Activated CD8-positive, alpha-beta memory T cell treated with anti-CD3 and anti-CD28 coated beads for 4 hours (primary cell): ENCODE data around the gene KIAA1217.
"Not testable (repeated sequence)": the region's sequence is repeated elsewhere in the genome, so short reads cannot be mapped to it uniquely, and the experiment has no call there.

Experiments
- DNase-seq, 2 donors: peaks; one replicate each; pipeline ENCODE4 v3.0.0-alpha.2; 2020; ENCODE audit warnings: low read depth in 2 of 2

Gene KIAA1217

GRCh38 chr10:24339387-24339786 is 130.4 kb downstream of the KIAA1217 start:
- DNase-seq, result no peak

- no peak for DNase-seq
These were observed 131.5 kb downstream of the KIAA1217 start for GRCh38 chr10:24340446-24340845.

DNA sequence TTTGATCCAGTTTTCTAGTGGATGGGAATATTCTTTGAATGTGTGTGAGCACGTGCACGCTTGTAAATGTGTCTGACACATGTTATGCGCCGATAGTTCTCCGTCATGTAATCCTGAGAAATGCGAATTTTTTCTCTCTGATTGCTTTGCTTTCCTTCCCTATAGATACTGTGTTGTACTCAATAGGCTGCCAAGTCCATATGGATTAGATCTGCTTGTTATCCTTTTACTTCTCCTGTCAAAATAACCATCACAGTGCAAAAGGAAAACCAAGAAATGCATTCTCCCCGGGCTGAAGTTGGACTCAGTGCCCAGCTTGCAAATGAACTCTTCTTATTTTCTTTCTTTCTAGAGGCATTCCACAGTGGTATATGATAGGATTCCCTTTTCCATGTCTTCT is 131.9 kb downstream of the KIAA1217 start:
- no peak for DNase-seq

- DNase-seq, result no peak
These were observed 132.4 kb downstream of the KIAA1217 start for GRCh38 chr10:24341371-24341770.

DNA sequence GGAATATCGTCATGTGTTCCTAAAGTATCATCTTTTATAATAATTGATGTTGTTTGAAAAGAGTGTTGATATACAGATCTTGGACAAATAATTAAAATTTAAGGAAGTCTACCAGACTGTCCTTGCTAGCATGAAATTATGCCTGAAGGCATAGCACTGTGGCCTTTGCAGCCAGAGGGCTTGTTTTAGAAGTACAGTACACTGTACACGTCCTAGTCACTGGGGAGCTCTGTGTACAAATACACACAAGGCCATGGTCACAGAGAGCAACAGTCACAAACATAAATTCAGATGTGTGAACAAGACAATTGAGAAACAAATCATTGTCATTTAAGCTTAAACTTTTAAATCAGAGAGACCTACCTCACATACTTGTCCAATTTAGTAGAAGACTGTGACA is 133.0 kb downstream of the KIAA1217 start:
- DNase-seq, result no peak

- no peak for DNase-seq
These were observed 134.7 kb downstream of the KIAA1217 start for GRCh38 chr10:24343686-24344085.

GRCh38 chr10:24344279-24344678 is 135.3 kb downstream of the KIAA1217 start:
- DNase-seq, result no peak

- DNase-seq, result no peak
These were observed 135.9 kb downstream of the KIAA1217 start for GRCh38 chr10:24344695-24345463.

DNA sequence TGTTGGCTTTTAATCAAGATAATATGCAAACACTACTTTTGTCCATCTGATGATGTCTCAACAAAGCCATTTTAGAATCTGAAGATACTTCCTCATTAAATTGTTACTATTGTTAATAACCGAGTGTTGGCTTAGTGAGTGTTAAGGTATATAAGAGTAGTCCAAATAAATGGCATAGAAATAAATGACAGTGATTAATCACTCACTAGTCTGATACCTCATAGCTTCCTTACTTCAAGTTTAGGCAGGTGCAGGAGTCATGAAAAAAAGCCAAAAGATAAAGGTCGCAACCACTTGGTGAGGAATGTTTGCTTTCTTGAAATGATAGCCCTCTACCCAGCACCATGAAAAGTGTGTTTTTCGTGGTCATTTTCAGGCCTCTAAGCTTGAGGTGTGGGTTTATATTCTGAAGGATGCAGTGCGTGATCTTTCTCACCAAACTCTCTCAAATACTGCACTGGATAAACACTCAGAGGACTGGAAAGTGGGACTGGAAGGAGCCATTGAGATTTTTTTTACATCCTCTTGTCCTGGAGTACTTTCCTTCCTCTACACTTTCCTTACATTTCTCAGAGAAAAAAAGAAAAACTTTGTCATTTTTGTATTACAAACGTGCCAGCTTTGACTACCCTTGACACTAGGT is 138.1 kb downstream of the KIAA1217 start:
- no peak for DNase-seq

DNA sequence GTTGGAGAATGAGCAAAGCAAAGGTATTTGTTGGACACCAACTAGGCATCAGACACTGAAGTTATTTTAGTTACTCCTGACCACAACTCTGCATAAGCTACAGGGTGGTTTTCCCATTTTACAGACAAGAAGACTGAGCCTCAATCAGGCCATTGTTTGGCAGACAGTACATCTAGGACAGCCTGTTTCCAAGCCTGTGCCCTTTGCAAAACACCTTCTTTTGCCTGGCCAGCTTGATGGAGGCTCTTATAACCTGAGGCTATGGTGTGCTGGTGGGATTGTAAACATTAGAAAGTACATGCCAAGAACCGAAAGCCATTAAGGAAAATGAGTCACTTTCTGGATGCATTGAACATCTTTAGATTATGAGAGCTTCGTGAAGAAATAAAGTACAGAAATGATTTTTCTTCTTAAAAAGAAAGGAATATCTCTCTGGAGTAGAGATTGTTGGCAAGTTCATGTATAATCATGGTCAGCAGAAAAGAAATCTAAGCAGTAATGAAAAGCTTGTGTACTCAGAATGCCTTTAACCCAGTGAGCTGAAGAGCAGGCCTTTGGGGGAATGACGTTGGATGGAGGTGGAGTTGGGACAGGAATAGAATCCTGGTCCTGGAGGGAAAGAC is 140.6 kb downstream of the KIAA1217 start:
- no peak for DNase-seq

- DNase-seq, result no peak
These were observed 141.4 kb downstream of the KIAA1217 start for GRCh38 chr10:24350070-24350921.

DNA sequence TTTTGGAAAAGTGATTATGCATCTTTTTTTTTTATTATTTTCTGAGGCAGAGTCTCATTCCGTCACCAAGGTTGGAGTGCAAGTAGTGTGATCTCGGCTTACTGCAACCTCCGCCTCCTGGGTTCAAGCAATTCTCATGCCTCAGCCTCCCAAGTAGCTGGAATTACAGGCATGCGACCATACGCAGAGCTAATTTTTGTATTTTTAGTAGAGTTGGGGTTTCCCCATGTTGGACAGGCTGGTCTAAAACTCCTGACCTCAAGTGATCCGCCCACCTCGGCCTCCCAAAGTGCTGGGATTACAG is 141.9 kb downstream of the KIAA1217 start:
- DNase-seq, result not testable (repeated sequence)

- no peak for DNase-seq
These were observed 143.0 kb downstream of the KIAA1217 start for GRCh38 chr10:24351961-24352360.

- no peak for DNase-seq
These were observed 143.5 kb downstream of the KIAA1217 start for GRCh38 chr10:24352399-24352798.

- DNase-seq, result no peak
These were observed 144.4 kb downstream of the KIAA1217 start for GRCh38 chr10:24353319-24353718.

GRCh38 chr10:24355056-24355688 is 146.2 kb downstream of the KIAA1217 start:
- no peak for DNase-seq

DNA sequence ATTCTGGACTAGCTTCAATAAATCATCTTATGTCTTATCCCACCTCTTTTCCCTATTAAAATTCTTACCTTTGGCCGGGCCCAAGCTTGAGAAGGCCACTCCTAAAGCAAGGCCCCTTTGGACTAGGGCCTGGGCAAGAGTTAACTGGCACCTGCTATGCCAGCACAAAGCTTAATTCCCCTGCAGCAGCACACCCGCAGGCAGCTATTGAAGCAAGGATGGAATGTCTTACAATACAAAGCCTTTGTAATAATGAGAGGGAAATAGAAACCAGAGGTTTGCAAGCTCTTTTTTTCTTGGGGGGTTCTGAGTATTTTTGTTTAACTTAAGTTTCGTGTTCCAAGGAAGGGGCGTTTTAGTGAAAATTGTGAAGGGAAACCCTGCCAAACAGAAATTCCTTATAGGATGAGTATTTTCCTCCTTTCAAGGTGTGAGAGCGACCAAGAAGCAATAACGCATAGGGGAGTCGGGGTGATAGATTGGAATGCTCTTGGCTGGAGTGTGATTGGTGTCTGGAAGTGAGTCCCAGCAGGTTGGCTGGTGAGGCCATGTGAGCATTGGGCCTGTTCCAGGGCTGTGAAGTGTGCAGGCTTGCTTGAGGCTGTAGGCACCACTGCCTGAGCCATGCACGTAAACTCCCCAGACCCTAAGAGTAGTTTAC is 148.5 kb downstream of the KIAA1217 start:
- DNase-seq, result no peak

- no peak for DNase-seq
These were observed 149.1 kb downstream of the KIAA1217 start for GRCh38 chr10:24358022-24358421.

- DNase-seq, result no peak
These were observed 151.6 kb downstream of the KIAA1217 start for GRCh38 chr10:24360282-24361127.

DNA sequence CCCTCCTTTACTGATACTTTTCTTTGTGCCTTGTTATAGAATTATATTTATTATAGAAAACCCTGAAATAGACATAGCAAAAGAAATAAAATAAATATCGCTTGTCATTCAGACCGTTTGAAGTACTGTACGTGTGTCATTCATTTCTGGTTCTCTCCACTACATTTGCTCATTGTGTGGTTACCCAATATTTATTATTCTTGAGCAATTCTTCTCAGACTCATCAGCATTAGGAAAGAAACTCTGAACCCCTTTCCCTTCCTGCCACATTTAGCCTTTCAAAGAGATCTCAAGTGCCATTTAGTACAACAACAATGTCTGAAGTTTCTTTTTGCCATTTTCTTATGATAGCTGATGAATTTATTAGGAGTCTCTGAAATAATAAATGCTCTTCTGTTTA is 154.1 kb downstream of the KIAA1217 start:
- DNase-seq, result no peak
